HepG2 (cell line): ENCODE measurements around the gene SLC1A4. TPM values are rescaled to one million over a fixed set of nuclear protein-coding genes. Genes with fewer than 3 reads are reported as not detected.

Source experiments
- GLI4 ChIP-seq: sonication (generic); formaldehyde crosslinking; IDR thresholded peaks from 2 replicates; pipeline ENCODE4 v1.5.1; 2020; ENCODE audit warnings: missing genetic modification reagents, mild to moderate bottlenecking, moderate library complexity, borderline replicate concordance
- SETDB1 ChIP-seq: sonication (generic); formaldehyde crosslinking; IDR thresholded peaks from 2 replicates; pipeline ENCODE4 v1.5.1; 2020; ENCODE audit warnings: missing genetic modification reagents, mild to moderate bottlenecking, borderline replicate concordance
- TMF1 ChIP-seq: sonication (generic); formaldehyde crosslinking; IDR thresholded peaks from 2 replicates; pipeline ENCODE4 v1.8.1; 2022; ENCODE audit warnings: low read depth, missing genetic modification reagents
- ZBTB7B ChIP-seq: sonication (generic); formaldehyde crosslinking; IDR thresholded peaks from 2 replicates; pipeline ENCODE4 v1.4.0; 2020; ENCODE audit warnings: missing genetic modification reagents
- ZMYM3 ChIP-seq: sonication (generic); formaldehyde crosslinking; IDR thresholded peaks from 2 replicates; pipeline ENCODE4 v1.5.1; 2020; ENCODE audit warnings: mild to moderate bottlenecking, missing genetic modification reagents
- ZNF33B ChIP-seq: sonication (generic); formaldehyde crosslinking; IDR thresholded peaks from 2 replicates; pipeline ENCODE4 v1.5.1; 2020; ENCODE audit warnings: mild to moderate bottlenecking, missing genetic modification reagents
- ZNF407 ChIP-seq: sonication (generic); formaldehyde crosslinking; IDR thresholded peaks from one replicate; pipeline ENCODE4 v1.5.1; 2020; ENCODE audit warnings: mild to moderate bottlenecking, missing genetic modification reagents; ENCODE audit errors: not compliant biosample characterization
- ZNF839 ChIP-seq: sonication (generic); formaldehyde crosslinking; IDR thresholded peaks from 2 replicates; pipeline ENCODE4 v1.4.0; 2020; ENCODE audit warnings: missing genetic modification reagents, mild to moderate bottlenecking, borderline replicate concordance
- polyA plus RNA-seq, 8 experiments: library from polyadenylated mRNA; depleted of rRNA in 3 of 8; stranded (reverse) in 7 of 8; unstranded in 1 of 8; fragments of >200 nt; fragmentation: Illumina TruSeq in 4 of 8; extraction: Trizol in 4 of 8; gene quantifications; 2 replicates each; pipeline versions ENCODE4 v1.2.1 to v1.2.3, GENCODE V29; 2011 to 2016; ENCODE audit warnings: low read depth in 4 of 8, missing spikeins in 1 of 8, mixed read lengths in 1 of 8; ENCODE audit not compliant: insufficient read depth in 1 of 8
- total RNA-seq, 5 experiments: library from RNA; depleted of rRNA; stranded (reverse); fragments of >200 nt; fragmentation: Illumina TruSeq; extraction: Trizol; gene quantifications; 2 replicates each; pipeline ENCODE4 v1.2.3, GENCODE V29; 2016; ENCODE audit warnings: low read depth in 1 of 5

SLC1A4 gene
- total and polyA plus RNA-seq, 2 of the 13 experiments (the other 11 are each of a cell fraction or from before 2014, with no cell fraction given): 21.0 to 39.6 TPM

- TF ChIP-seq ZNF407 (CRISPR knock-in tag) (no peak), ZMYM3 (CRISPR knock-in tag) (no peak), ZNF839 (CRISPR knock-in tag) (no peak), ZBTB7B (CRISPR knock-in tag) (no peak), TMF1 (CRISPR knock-in tag) (no peak), SETDB1 (no peak), GLI4 (CRISPR knock-in tag) (no peak), ZNF33B (CRISPR knock-in tag) (no peak)
Measured at GRCh38 chr2:65061910-65062339, 72.7 kb downstream of the SLC1A4 start (continued).
